HG02884 (cell line): ENCODE data around the gene OVAAL.
"Not testable (repeated sequence)": the region's sequence is repeated elsewhere in the genome, so short reads cannot be mapped to it uniquely, and the experiment has no call there.

ENCODE experiments used
- ATAC-seq: cut with Tn5 transposase; IDR thresholded peaks from one replicate; pipeline ENCODE4 v1.9.1; 2021; ENCODE audit warnings: mild to moderate bottlenecking, moderate library complexity; ENCODE audit not compliant: unreplicated experiment

The OVAAL gene

DNA sequence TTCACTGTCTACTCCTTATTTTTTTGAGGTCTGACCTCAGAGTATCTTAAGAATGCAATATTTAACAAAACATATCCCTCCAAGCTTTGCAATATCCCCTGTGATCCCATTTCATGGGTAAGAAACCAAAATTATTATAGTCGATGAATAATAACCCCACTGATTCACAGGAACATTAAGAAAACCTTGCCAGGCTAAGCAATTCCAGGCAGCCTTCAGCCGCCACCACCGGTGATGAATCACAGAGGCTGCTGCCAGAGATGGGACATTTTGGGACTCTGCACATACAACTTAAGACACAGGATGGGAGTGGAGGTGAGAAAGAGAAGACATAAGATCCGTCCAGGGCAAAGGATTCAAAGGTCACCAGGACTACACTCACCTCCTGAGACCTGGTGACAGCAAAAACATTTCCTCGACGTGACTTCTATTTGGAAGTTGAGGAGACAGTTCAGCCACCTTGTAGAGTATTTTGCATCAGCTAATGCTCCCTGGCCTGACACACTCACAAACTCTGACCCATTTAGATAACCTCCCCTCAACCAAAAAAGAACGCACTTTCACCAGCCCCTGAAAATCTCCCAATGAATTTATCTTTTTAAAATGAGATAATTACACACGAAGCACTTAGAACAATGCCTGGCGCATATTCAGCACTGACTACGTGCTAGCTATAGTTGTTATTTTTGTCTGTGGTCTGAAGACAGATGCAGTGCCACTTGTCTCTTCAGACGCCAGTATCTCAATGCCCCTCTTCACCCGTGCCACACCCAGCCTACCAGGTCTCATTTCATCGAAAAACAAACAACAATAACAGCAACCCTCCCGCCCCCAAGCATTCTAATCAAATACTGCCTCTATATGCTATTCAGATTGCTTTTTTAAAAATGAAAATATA is 17.8 kb upstream of the OVAAL start:
- ATAC-seq = no peak

DNA sequence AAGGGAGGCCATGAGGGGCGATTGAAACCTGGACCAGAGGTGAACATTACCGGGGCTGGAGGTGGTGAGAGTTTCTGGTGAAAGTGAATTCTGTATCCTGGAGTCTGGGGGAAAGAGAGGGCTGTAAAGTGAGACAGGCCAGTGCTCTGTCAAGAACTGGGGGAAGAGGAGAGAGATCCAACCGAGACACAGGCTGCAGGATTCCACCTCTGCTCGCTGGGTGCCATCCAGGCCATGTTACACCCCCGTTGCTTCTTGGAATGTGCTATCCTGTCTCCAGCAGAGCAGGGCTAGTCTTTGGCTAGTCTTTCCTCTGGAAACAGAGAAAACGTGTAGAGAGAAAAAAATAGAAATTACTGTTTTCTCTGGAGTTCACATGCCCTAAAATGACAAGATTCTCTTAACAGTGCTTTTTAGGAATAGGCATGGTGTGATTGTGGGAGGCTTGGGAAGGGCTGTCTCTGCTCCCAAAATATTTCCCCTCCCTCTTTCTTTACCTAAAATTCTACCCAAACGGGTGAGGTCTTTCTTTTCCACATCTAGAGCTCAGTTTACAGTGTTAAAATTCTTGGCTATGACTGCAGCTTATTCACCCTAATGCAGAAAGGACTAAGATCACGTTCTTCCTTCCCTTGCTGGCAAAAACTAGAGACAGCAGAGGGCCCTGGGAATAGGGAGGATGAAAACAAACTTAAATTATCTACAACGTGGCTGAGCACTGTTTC is 16.5 kb upstream of the OVAAL start:
- ATAC-seq = no peak

DNA sequence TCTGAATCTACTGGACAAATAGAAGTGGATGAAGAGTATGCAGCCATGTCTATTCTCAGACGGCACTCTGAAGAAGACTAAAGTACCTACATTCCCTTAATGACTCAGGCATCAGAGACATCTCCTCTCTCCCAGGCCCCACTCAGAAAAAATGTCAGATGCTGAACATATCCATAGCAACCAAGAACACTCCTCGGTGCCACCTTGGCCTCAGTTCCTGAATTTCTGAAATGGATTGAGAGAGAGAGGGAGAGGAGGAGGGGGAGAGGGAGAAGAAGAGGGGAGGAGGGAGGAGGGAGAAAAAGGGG is 16.0 kb upstream of the OVAAL start:
- ATAC-seq = no peak

DNA sequence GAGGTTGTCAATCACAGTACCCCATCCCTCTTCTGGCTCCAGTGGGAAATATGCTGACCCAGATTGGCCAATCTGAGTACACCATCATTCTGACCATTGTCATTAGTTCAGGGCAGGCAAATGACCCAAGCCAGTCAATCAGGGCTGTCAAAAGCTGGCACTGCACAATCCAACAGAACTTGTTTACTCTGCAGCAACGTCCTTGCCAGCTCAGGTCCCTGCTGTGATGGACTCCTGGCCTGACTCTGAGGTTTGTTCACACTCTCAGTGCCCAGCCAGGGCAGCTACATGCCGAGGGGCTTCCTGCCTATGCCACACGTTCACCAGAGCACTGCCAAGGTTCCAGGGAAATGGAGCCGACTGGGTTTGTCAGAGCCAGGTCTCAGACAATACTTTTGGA is 14.7 kb upstream of the OVAAL start:
- ATAC-seq = no peak

DNA sequence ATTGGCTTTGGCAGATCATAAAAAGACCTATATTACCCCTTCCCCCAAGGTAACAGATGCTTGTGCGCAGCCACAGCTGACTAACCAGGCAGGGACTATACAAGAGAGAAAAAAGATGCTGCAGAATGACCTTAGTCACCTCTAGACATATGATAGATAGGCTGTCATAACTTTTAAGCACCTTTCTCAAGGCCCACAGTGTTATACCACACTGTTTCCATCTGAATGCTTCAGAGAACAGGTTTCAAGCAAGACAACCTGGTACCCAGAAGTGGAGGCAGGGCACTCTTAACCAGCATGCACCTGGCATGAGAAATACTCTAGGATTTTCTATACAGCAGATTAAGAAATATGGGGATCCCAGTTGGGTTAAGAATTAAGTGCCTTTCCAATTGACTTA is 12.8 kb upstream of the OVAAL start:
- ATAC-seq = no peak

DNA sequence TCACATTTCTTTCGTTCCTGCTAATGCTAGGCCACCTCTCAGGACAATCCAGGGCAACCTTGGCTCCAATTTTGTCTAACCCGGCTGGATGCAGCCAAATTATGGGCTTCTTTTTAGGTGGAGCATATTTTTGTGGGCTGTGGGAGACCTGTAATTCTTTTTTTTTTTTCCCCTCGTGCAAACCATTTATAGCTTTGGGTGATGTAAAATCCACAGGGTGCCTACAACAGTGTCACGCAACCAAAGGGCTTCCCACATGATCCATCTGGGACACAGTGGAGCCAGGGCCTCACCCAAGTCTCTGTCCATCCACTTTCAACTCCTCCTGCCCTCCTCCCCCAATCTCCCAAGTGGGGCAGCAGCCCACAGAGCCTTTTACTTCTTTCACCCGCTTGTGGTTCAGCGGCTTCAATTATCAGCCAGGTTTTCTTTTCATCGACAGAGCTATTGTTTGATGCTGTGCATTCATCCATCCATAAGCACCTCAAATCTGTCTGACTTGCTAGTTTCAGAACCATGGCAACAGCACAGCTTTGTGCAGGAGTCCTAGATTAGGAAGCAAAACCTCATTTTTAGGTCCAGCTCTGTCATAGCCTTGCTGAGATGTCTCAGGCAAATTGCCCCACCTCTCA is 10.0 kb upstream of the OVAAL start:
- no peak for ATAC-seq

DNA sequence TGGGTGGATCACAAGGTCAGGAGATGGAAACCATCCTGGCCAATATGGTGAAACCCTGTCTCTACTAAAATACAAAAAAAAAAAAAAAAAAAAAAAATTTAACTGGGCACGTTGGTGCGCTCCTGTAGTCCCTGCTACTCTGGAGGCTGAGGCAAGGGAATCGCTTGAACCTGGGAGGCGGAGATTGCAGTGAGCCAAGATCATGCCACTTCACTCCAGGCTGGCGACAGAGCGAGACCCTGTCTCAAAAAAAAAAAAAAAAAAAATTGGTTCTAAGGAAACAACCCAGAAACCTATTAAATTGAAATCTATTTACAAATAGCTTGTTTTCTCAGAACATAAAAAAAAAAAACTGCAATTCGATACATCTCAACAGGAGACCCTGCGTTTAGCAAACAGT is 9.0 kb upstream of the OVAAL start:
- ATAC-seq = not testable (repeated sequence)

DNA sequence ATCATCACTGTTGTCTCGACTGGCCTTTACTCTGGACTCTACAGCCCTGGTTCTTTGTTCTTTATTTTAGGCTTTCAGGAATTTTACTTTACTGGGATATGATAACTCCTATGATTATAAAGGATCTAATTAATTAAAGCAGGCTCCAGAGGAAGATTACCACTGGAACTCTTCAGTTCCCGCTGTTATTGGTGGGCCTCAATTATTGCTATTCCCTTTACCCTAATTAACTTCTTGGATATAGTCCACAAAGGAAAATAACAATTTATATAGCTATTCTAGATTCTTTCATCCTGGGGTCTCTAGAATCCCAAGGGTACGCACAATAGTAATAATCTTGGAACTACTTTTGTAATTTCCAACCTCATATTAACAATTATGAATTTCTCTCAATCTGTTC is 8.5 kb upstream of the OVAAL start:
- no peak for ATAC-seq

DNA sequence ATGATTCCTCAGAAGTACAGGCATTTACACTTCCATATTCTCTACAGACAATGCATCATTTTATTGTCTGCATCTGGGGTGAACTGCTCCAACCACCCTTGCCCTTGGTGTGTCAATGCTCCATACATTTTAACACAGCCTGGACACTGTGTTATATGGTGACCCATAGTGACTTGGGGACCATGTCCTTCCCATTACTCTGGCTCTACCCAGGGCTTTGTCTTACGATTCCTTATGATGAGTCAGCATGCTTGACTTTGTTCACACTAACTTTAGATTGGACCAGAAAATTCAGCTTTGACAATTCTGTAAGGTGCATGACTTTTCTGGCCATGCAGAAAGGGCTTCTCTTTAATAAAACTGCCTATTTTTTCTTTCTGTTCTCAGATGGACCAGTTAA is 6.8 kb upstream of the OVAAL start:
- ATAC-seq = no peak

DNA sequence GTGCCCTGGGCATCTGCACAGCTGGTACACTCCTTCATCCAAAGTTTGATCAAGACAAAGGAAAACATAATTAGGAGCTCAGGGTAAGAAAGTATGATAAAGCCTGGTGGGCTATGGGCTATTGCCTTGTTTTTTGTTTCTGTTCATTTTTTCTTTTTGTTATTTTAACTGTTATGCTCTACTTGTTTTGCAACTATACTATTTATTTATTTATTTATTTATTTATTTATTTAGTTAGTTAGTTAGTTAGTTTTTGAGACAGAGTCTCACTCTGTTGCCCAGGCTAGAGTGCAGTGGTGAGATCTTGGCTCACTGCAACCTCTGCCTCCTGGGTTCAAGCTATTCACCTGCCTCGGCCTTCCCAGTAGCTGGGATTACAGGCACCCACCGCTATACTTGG is 5.7 kb upstream of the OVAAL start:
- ATAC-seq = not testable (repeated sequence)

DNA sequence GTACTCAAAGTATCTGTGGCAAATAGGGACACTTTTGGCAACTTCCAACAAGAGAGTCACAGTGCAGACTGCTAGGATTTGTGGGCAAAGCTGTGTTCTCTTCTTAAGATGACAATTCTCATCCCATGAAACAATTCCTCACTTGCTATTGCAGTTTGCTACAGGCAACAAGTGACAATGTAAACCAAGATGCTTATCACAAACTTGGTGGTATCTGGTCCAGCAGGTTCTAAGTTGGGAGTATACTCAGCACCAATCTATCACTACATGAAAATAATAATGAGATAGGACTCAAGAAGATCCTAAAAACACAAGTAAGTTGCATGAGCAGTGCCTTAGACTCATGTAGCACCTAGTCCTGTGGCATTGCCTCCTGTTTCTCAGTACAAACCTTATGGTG is 3.4 kb upstream of the OVAAL start:
- no peak for ATAC-seq

DNA sequence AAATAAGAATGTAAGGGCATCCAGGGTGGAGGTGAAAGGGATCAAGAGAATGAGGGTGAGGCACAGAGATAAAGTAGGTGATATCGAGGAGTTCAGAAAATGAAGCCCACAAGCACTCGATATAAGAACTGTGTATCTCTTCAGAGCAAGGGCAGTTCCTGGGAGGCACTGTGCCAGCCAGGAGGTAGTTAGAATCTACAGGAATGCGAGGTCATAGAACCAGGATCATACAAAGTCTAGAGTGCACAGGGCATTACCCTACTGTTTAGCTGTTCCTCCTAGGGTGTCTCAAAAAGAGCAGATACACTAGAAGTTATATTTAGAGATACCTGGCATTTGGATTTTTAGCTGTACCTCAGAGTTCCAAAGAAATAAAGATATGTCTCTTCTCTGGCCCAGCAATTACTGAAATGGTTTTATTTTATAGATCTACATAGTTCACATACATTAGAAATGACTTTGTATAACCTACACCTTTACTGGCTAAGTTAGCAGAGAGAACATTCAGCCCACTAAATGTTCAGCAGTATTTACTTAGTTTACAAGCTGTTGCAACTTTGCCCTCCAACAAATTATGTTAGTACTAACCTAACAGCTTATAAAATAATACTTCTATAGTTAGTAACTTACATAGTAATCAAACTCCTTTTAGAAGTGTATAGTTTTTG is 1.6 kb downstream of the OVAAL start:
- no peak for ATAC-seq

DNA sequence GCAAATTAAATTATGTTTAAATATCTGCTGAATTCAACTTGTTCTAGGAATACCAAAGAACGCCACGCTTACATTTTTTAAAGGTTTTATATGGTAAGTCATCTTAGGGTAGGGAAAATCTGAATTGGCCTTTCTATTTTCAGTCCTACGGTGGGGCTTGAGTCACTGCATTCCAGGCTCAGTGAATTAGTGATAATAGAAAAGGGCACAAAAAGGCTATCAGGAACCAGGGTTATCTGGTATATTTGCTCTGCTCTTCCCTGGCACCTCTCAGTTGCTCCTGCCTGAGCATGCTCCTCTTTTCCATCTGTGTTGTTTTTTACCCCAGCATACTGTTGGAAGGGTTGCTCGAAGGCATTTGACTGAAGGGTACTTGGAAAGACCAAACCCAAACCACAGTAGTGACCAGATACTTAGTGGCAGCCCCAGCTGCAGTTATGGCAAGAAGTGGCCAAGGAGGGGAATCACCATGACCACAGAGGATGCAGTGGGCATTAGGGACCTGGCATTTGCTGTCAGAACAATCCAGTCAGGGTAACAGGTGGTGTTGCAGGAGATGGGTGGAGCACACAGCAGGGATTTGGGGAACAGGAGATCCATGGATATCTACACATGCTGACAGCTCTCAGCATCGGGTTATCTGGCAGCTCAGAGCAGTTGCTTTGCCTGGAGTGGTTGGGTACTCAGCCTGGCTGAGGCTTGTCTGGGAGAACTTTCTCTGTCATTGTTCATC is 2.3 kb downstream of the OVAAL start:
- ATAC-seq = no peak

DNA sequence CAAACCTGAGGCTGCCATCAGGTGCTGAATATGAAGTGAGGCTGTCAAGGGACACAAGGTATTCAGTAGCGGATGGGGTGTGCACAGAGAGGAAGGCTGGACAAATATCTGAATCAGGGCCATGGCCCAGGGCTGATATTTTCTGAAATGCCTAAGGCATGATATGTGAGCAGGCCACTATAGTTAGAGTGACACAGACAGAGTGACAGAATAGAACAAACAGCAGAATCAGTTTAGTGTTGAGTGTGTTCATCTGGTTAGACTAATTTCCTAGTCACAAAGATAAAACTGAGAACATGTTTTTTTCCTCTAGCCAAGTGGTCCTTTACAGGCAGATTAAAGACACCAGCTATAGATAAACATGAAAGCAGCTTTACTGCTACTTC is 3.9 kb downstream of the OVAAL start:
- no peak for ATAC-seq

DNA sequence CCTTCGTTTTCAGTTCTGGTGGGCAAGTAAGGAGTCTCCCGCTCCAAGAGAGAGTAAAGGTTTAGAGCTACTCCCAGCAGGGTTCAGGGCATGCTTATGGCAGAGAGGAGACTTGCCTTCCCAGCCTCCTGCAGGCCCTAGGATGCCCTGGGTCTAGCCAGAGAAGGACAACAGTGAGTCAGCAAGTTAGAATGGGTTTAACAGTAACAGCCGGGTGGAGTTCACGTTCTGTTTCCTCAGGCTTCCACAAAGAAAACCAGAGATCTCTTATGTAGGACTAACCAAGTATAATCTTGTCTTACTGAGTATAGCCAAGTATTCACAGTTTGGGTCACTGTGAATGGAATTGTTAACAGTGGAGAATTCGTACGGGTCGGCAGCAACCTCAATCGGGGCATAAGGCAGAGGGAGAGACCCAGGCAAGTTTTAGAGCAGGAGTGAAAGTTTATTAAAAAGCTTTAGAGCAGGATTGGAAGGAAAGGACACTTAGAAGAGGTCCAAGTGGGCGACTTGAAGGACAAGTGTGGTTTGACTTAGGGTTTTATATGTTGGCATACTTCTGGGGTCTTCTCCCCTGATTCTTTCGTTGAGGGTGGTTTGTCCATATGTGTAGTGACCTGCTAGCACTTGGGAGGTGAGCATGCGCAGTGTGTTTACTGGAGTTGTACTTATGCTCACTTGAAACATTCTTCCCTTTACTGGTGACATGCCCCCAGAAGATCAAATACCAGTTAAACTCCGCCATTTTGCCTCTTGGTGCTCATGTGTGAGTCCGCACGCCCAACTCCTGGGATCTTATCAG is 4.5 kb downstream of the OVAAL start:
- no peak for ATAC-seq

DNA sequence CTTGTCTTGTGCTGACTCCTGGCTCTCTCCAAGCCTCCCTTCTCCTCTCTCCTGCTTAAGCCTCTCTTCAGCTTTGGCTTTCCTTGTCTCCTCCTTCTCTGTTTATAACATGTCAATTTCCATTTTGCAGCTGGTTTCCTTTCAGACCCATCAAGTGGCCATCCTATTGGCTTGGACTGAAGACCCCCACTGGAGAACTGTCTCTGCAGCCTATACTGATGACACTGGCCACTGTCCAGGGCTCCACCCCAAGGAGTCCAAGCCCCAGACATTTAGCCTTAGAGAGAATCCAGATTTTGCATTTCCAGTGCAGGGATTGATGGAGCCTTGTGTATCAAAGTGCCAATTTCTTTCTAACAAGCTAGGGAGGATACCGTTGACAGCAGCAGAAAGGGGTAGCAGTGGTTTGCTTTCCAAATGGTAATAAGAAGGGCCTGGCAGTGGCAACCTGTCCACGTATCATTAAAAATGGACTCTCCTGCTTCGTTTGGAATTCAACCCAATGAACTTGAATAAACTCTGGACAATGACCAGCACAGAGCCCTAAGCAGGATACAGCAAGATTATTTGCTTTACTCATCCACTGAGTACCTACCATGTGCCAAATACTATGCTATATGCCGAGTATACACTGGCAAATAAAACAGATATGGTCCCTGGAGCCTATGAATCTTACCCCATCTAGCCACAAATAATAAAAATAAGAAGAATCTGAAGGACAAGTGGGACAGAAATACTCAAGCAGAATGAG is 6.5 kb downstream of the OVAAL start:
- no peak for ATAC-seq

DNA sequence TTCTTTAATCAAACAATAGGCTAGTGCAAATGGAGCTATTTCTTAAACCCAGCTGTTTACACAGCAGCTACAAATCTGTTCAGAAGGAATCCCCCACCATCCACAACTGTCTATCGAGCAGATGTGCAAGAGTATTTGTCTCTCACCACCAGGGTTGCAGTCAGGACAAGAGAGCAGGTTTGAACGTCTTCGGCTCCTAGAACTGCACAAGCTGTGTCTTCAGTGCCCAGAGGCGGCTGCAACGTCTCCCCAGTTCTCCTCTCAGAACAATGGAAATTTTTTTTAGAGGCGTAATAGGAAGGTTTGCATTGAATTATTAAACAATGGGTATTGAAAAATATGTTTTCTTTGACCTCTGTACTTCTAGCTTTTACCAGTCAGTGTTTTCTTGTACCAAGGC is 7.3 kb downstream of the OVAAL start:
- no peak for ATAC-seq

DNA sequence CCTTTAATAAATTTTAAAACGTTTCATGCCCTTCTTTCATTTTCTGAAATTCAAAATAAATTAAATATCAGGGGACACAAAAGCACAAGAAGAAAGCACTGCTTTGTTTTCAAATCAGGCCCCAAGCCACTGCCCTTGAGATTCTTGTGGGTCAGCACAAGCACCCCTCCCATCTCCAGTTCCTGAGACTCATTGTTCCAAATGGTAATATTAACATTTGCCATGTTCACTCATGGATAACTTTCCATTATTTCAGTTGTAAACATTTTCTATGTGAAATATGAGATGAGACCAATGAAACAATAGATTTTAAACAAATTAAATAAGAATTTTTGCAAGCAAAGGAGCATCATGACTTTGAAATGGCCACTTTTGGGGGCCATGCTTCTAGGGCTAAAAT is 7.7 kb downstream of the OVAAL start:
- ATAC-seq = no peak

DNA sequence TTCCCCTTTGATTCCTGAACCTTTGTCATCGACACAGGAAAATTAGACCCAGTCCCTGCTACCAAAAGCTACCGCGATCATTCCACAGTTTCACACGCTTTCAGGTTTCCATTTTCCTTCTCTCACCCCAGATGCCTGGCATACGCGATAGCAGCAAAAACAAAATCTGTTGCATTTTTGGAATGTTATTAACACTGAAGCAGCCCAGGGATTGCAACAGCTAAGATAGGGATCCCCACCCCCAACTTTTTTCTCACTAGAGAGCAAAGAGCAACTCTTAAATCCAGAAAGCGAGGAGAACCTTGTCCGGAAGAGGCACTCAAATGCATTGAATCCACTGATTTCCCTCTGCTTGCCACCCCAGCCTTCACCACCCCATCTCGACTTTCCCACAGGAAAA is 8.9 kb downstream of the OVAAL start:
- no peak for ATAC-seq
